H1 (cell line): ENCODE measurements around the gene BEAN1. TPM values are rescaled to one million over a fixed set of nuclear protein-coding genes. Genes with fewer than 3 reads are reported as not detected.
A peak's percentile ranks its signal among the peaks of the same experiment; 100 is the strongest.

ENCODE experiments used
- CTCF ChIA-PET: fragments of 300-600 bp; sonication (Branson Sonifier 250); formaldehyde crosslinking; loops from one replicate; lab custom pipeline; 2021; ENCODE audit not compliant: partially characterized antibody; lab: Charles Lee
- POLR2A ChIA-PET: fragments of 300-600 bp; sonication (Branson Sonifier 250); formaldehyde crosslinking; loops from one replicate; lab custom pipeline; 2021; ENCODE audit warnings: inconsistent platforms; ENCODE audit not compliant: partially characterized antibody; lab: Charles Lee
- DNase-seq, 2 experiments: peaks; one replicate each; pipeline versions ENCODE4 v3.0.0 to v3.0.0-alpha.2; 2010 to 2022; ENCODE audit warnings: low spot score in 2 of 2, low read depth in 1 of 2, mixed read lengths in 1 of 2
- FAIRE-seq: peaks from 2 replicates; lab custom pipeline; 2011; peaks lifted over from hg19 to GRCh38; lab: Jason Lieb, UNC
- H2AFZ ChIP-seq: 2 replicates; pipeline ENCODE4 v1.8.1; 2012; ENCODE audit warnings: low read length, inconsistent platforms
- H2AK5ac ChIP-seq: 2 replicates; pipeline ENCODE4 v1.6.1; 2013; ENCODE audit warnings: low read depth, low read length
- H2BK120ac ChIP-seq: replicated peaks from 2 replicates; pipeline ENCODE3; 2013; ENCODE audit warnings: low read depth, low read length, inconsistent platforms
- H2BK12ac ChIP-seq: 2 replicates; pipeline ENCODE4 v1.6.1; 2013; ENCODE audit warnings: low read depth, low read length
- H2BK15ac ChIP-seq: 2 replicates; pipeline ENCODE4 v1.6.1; 2013; ENCODE audit warnings: low read length
- H2BK20ac ChIP-seq: 2 replicates; pipeline ENCODE4 v1.6.1; 2013; ENCODE audit warnings: low read length
- H2BK5ac ChIP-seq: 2 replicates; pipeline ENCODE4 v1.6.1; 2013; ENCODE audit warnings: low read depth, low read length
- H3K14ac ChIP-seq: 2 replicates; pipeline ENCODE4 v1.6.1; 2013; ENCODE audit warnings: inconsistent platforms; ENCODE audit not compliant: insufficient read length
- H3K18ac ChIP-seq: 2 replicates; pipeline ENCODE4 v1.6.1; 2013; ENCODE audit warnings: low read length; ENCODE audit errors: extremely low read depth
- H3K23ac ChIP-seq: 2 replicates; pipeline ENCODE4 v1.6.1; 2013; ENCODE audit warnings: inconsistent platforms; ENCODE audit not compliant: insufficient read length
- H3K23me2 ChIP-seq: 2 replicates; pipeline ENCODE4 v1.6.1; 2013; ENCODE audit warnings: low read depth, low read length
- H3K27ac ChIP-seq: 2 replicates; pipeline ENCODE4 v1.6.1; 2011; ENCODE audit warnings: low read depth, low read length, inconsistent platforms
- H3K27me3 ChIP-seq, 4 experiments: replicated peaks in 1 of 4; 1 replicate in 1 of 4; 2 replicates in 3 of 4; pipeline versions ENCODE4 v1.6.1 to v1.8.1; 2011 to 2013; ENCODE audit warnings: low read length in 3 of 4, mild to moderate bottlenecking in 3 of 4, inconsistent platforms in 2 of 4, mixed read lengths in 2 of 4, moderate library complexity in 1 of 4; ENCODE audit not compliant: control insufficient read depth in 3 of 4, insufficient read depth in 3 of 4; ENCODE audit errors: extremely low read depth in 1 of 4
- H3K36me3 ChIP-seq, 4 experiments: 2 replicates each; pipeline versions ENCODE4 v1.6.1 to v1.8.1; 2011 to 2013; ENCODE audit warnings: mild to moderate bottlenecking in 4 of 4, low read length in 3 of 4, moderate library complexity in 2 of 4, control low read depth in 1 of 4, inconsistent platforms in 1 of 4; ENCODE audit not compliant: insufficient read depth in 4 of 4, control insufficient read depth in 2 of 4
- H3K4ac ChIP-seq: replicated peaks from 2 replicates; pipeline ENCODE3; 2013; ENCODE audit warnings: low read length, low read depth, mixed read lengths, inconsistent platforms; ENCODE audit not compliant: insufficient read length
- H3K4me1 ChIP-seq, 4 experiments: replicated peaks in 1 of 4; 1 replicate in 1 of 4; 2 replicates in 3 of 4; pipeline versions ENCODE4 v1.6.1 to v1.8.1; 2011 to 2013; ENCODE audit warnings: low read length in 3 of 4, inconsistent platforms in 2 of 4, mixed read lengths in 1 of 4; ENCODE audit not compliant: insufficient read depth in 4 of 4, control insufficient read depth in 3 of 4
- H3K4me2 ChIP-seq, 2 experiments: 2 replicates each; pipeline versions ENCODE4 v1.6.1 to v1.8.1; 2011 to 2013; ENCODE audit warnings: low read depth in 2 of 2, low read length in 2 of 2, control low read depth in 1 of 2, inconsistent platforms in 1 of 2, mild to moderate bottlenecking in 1 of 2; ENCODE audit not compliant: insufficient read depth in 1 of 2
- H3K4me3 ChIP-seq, 4 experiments: fragments of 200-600, 300-600 bp in 1 of 4; sonication (generic), shearing (Covaris generic), sonication (Bioruptor Twin) in 1 of 4; 2 replicates each; pipeline versions ENCODE4 v1.5.1 to v1.8.1; 2011 to 2016; ENCODE audit warnings: low read length in 4 of 4, low read depth in 3 of 4, control low read depth in 2 of 4, inconsistent platforms in 2 of 4, mild to moderate bottlenecking in 2 of 4, mixed read lengths in 1 of 4, moderate library complexity in 1 of 4; ENCODE audit not compliant: insufficient read depth in 2 of 4; ENCODE audit errors: extremely low read depth in 1 of 4
- H3K56ac ChIP-seq: replicated peaks from 2 replicates; pipeline ENCODE3; 2013; ENCODE audit warnings: low read depth, mild to moderate bottlenecking, mixed read lengths, low read length, inconsistent platforms; ENCODE audit not compliant: insufficient read length
- H3K79me1 ChIP-seq: 2 replicates; pipeline ENCODE4 v1.6.1; 2013; ENCODE audit warnings: low read depth, low read length, control low read depth
- H3K79me2 ChIP-seq, 2 experiments: 2 replicates each; pipeline versions ENCODE4 v1.6.1 to v1.8.1; 2012 to 2013; ENCODE audit warnings: low read length in 2 of 2, mild to moderate bottlenecking in 2 of 2, inconsistent platforms in 1 of 2; ENCODE audit not compliant: insufficient read depth in 2 of 2, control insufficient read depth in 1 of 2
- H3K9ac ChIP-seq, 4 experiments: replicated peaks in 1 of 4; 1 replicate in 1 of 4; 2 replicates in 3 of 4; pipeline versions ENCODE4 v1.6.1 to v1.8.1; 2011 to 2013; ENCODE audit warnings: low read depth in 3 of 4, low read length in 3 of 4, control low read depth in 2 of 4, mild to moderate bottlenecking in 2 of 4, moderate library complexity in 2 of 4, inconsistent platforms in 1 of 4; ENCODE audit errors: extremely low read depth in 1 of 4
- H3K9me3 ChIP-seq, 2 experiments: 2 replicates each; pipeline versions ENCODE4 v1.6.1 to v1.8.1; 2012 to 2013; ENCODE audit warnings: mild to moderate bottlenecking in 2 of 2, moderate library complexity in 2 of 2, control low read depth in 1 of 2, inconsistent platforms in 1 of 2, low read depth in 1 of 2, low read length in 1 of 2, mixed read lengths in 1 of 2; ENCODE audit not compliant: insufficient read depth in 2 of 2
- H4K20me1 ChIP-seq, 2 experiments: replicated peaks in 1 of 2; 2 replicates each; pipeline versions ENCODE3 to v1.8.1; 2011 to 2013; ENCODE audit warnings: inconsistent platforms in 2 of 2, low read length in 2 of 2, mild to moderate bottlenecking in 1 of 2; ENCODE audit not compliant: insufficient read depth in 2 of 2, control insufficient read depth in 1 of 2
- H4K5ac ChIP-seq: 2 replicates; pipeline ENCODE4 v1.6.1; 2013; ENCODE audit warnings: low read length, low read depth, mixed read lengths, inconsistent platforms; ENCODE audit not compliant: insufficient read length
- H4K8ac ChIP-seq: 2 replicates; pipeline ENCODE4 v1.8.0; 2013; ENCODE audit warnings: mild to moderate bottlenecking, moderate library complexity, low read length, inconsistent platforms; ENCODE audit not compliant: insufficient read depth; ENCODE audit errors: extremely low read depth
- H4K91ac ChIP-seq: replicated peaks from 2 replicates; pipeline ENCODE3; 2013; ENCODE audit warnings: low read length, mixed read lengths, inconsistent platforms; ENCODE audit not compliant: insufficient read length
- CEBPB ChIP-seq: IDR thresholded peaks from 2 replicates; pipeline ENCODE4 v1.6.1; 2012; ENCODE audit warnings: low read depth, low read length
- CTCF ChIP-seq, 3 experiments: IDR thresholded peaks; 1 replicate in 2 of 3; 2 replicates in 1 of 3; pipeline versions ENCODE4 v1.5.1 to v1.6.1; 2011; ENCODE audit warnings: low read length in 3 of 3, mild to moderate bottlenecking in 3 of 3, inconsistent platforms in 2 of 3, low read depth in 1 of 3, moderate library complexity in 1 of 3; ENCODE audit not compliant: insufficient read depth in 1 of 3; ENCODE audit errors: control extremely low read depth in 1 of 3
- WGBS, 2 experiments: shearing (Covaris generic) in 1 of 2; methylation state at CpG; one replicate each; pipeline versions ENCODE4 v1.1.6 to v1.1.7; 2013 to 2015; ENCODE audit warnings: low lambda C conversion rate in 2 of 2, mixed read lengths in 2 of 2, inconsistent platforms in 1 of 2, low coverage in 1 of 2, missing lambda C conversion rate in 1 of 2; ENCODE audit not compliant: insufficient replicate concordance in 2 of 2, insufficient coverage in 1 of 2, insufficient read length in 1 of 2; ENCODE audit errors: extremely low coverage in 1 of 2, missing lambda C conversion rate in 1 of 2; 5-methylcytosine and 5-hydroxymethylcytosine counted together
- polyA plus RNA-seq, 7 experiments: library from polyadenylated mRNA; depleted of rRNA in 3 of 7; stranded (reverse) in 5 of 7; unstranded in 2 of 7; fragments of >200 nt in 5 of 7; fragments of 200-250 nt in 2 of 7; gene quantifications; 1 replicate in 5 of 7; 2 replicates in 1 of 7; 4 replicates in 1 of 7; pipeline versions ENCODE4 v1.2.1 to v1.2.3, GENCODE V29; 2011 to 2013; ENCODE audit warnings: missing spikeins in 2 of 7, mixed read lengths in 2 of 7
- total RNA-seq: library from RNA; stranded (reverse); fragmentation: NEBNext Ultra II Directional; extraction: Animal tissue kit (Norgen Biotek cat#: 25700); gene quantifications from 2 replicates; pipeline ENCODE4 v1.2.1, GENCODE V29; 2021

Gene BEAN1
- total and polyA plus RNA-seq, 2 of the 8 experiments (the other 6 are each of a cell fraction or from before 2014, with no cell fraction given) = 0.08 TPM; not detected in 1

- Histone ChIP-seq H2BK12ac (no peak overlapping the region), H2BK5ac (no peak overlapping the region), H4K91ac (no peak overlapping the region), H3K4me1 (peaks cover 0 to 13% (median 2%) of the 10 kb centered on the region in 4 experiments; a peak in 3 of 7 replicates), H2BK15ac (no peak overlapping the region), H3K14ac (no peak overlapping the region), H3K36me3 (no peaks in the 10 kb centered on the region), H4K5ac (no peak overlapping the region), H2BK20ac (no peak overlapping the region), H3K79me2 (no peaks in the 10 kb centered on the region), H4K20me1 (no peaks in the 10 kb centered on the region), H3K9ac (no peak overlapping the region), H3K4me2 (no peak overlapping the region), H3K79me1 (no peaks in the 10 kb centered on the region), H3K18ac (peak overlapping the region; percentile 60; the same call in 1 of the 2 replicates), H2BK120ac (no peak overlapping the region), H3K4me3 (no peak overlapping the region), H3K27me3 (peaks cover 0 to 3% (median 2%) of the 10 kb centered on the region in 4 experiments; a peak in 3 of 7 replicates), H3K23me2 (no peaks in the 10 kb centered on the region), H2AFZ (no peak overlapping the region), H3K56ac (no peak overlapping the region), H3K4ac (no peak overlapping the region), H3K23ac (no peak overlapping the region), H4K8ac (no peak overlapping the region), H3K9me3 (no peaks in the 10 kb centered on the region), H3K27ac (no peak overlapping the region), H2AK5ac (no peak overlapping the region)
- 87% methylated on average over 15 of the region's 15 CpGs; no CpG with 5 or more reads in 1 of the 2 experiments for WGBS, 2 experiments
- peak in 1 of 3 experiments; percentile 10; a peak in 1 of 4 replicates for TF ChIP-seq CTCF (IDR thresholded peaks at IDR 0.05; ENCODE audit: control extremely low read depth in 1 of 3, insufficient read depth in 1 of 3, low read depth in 1 of 3, low read length in 3 of 3)
- TF ChIP-seq CEBPB = no peak
- ChIA-PET CTCF (interaction anchor here (1.1 to 2.0 kb wide), 8 partner anchors 18 to 152 kb away, joined by 3 to 8 read pairs (median 4); no protein-coding TSS in a partner anchor), POLR2A (interaction anchor here (1.2 kb wide), 1 partner anchor 39 kb away, joined by 3 read pairs; no protein-coding TSS in a partner anchor)
- DNase-seq (no peak), FAIRE-seq (no peak)
Measured at GRCh38 chr16:66437391-66437945, 10.4 kb downstream of the BEAN1 start.
